Fibroblast of skin of back (primary cell): Measurements from ENCODE around the gene CWC27.

Source experiments
- DNase-seq: peaks from one replicate; pipeline ENCODE4 v3.0.0-alpha.2; 2013

The CWC27 gene

GRCh38 chr5:65037831-65038815 lies 269.4 kb downstream of the CWC27 start:
- DNase-seq = no peak

GRCh38 chr5:65041296-65042158 lies 272.8 kb downstream of the CWC27 start:
- peak; percentile 76 for DNase-seq

- DNase-seq = no peak
Observed at GRCh38 chr5:65043843-65044359, 275.2 kb downstream of the CWC27 start.

GRCh38 chr5:65047225-65047624 lies 278.5 kb downstream of the CWC27 start:
- DNase-seq = no peak

- no peak for DNase-seq
Observed at GRCh38 chr5:65047948-65048690, 279.4 kb downstream of the CWC27 start.

- DNase-seq = no peak
Observed at GRCh38 chr5:65050140-65050539, 281.4 kb downstream of the CWC27 start.

- peak; percentile 51 for DNase-seq
Observed at GRCh38 chr5:65050826-65051498, 282.2 kb downstream of the CWC27 start.

GRCh38 chr5:65055938-65056337 lies 287.2 kb downstream of the CWC27 start:
- no peak for DNase-seq

GRCh38 chr5:65059681-65060598 lies 291.2 kb downstream of the CWC27 start:
- peak; percentile 70 for DNase-seq

- DNase-seq = no peak
Observed at GRCh38 chr5:65061250-65061973, 292.7 kb downstream of the CWC27 start.

- no peak for DNase-seq
Observed at GRCh38 chr5:65061974-65062353, 293.2 kb downstream of the CWC27 start.

GRCh38 chr5:65062469-65063083 lies 293.8 kb downstream of the CWC27 start:
- peak; percentile 99 for DNase-seq

GRCh38 chr5:65065001-65065511 lies 296.3 kb downstream of the CWC27 start:
- DNase-seq = no peak

- DNase-seq = no peak
Observed at GRCh38 chr5:65066387-65067146, 297.8 kb downstream of the CWC27 start.

- DNase-seq = no peak
Observed at GRCh38 chr5:65067147-65067506, 298.4 kb downstream of the CWC27 start.
